DMS153 (cell line): ENCODE measurements around the gene SEC23A.

Experiments used
- DNase-seq: peaks from one replicate; lab custom pipeline; 2025; lab: John Stamatoyannopoulos, UW

The SEC23A gene

GRCh38 chr14:38989922-38990546 is 113.0 kb downstream of the SEC23A start:
- no peak for DNase-seq

- no peak for DNase-seq
These were observed 115.3 kb downstream of the SEC23A start for GRCh38 chr14:38987781-38988180.

- DNase-seq, result no peak
These were observed 120.2 kb downstream of the SEC23A start for GRCh38 chr14:38982837-38983236.

GRCh38 chr14:38982278-38982677 is 120.8 kb downstream of the SEC23A start:
- DNase-seq, result no peak
